ENCODE results near the gene ZNF831. TPM values are rescaled to one million over a fixed set of nuclear protein-coding genes. Genes with fewer than 3 reads are reported as not detected.

The ZNF831 gene
- total RNA-seq, 6 experiments from 2014 or later = 0.04 to 0.25 (median 0.07) TPM

- WGBS (ENCODE audit: insufficient coverage, low coverage, low lambda C conversion rate, missing lambda C conversion rate) = 55% methylated on average over 10 of the region's 10 CpGs
- TF ChIP-seq, protein P1, sequence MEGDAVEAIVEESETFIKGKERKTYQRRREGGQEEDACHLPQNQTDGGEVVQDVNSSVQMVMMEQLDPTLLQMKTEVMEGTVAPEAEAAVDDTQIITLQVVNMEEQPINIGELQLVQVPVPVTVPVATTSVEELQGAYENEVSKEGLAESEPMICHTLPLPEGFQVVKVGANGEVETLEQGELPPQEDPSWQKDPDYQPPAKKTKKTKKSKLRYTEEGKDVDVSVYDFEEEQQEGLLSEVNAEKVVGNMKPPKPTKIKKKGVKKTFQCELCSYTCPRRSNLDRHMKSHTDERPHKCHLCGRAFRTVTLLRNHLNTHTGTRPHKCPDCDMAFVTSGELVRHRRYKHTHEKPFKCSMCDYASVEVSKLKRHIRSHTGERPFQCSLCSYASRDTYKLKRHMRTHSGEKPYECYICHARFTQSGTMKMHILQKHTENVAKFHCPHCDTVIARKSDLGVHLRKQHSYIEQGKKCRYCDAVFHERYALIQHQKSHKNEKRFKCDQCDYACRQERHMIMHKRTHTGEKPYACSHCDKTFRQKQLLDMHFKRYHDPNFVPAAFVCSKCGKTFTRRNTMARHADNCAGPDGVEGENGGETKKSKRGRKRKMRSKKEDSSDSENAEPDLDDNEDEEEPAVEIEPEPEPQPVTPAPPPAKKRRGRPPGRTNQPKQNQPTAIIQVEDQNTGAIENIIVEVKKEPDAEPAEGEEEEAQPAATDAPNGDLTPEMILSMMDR (IDR thresholded peaks at IDR 0.05) = no peak
- TF ChIP-seq POLR2A (IDR thresholded peaks at IDR 0.05) = no peak
- no peak overlapping the region for H3K4me3 ChIP-seq
- H3K9me3 ChIP-seq = no peaks in the 10 kb centered on the region
- ATAC-seq (no peak), DNase-seq (no peak)
- intact Hi-C loops (cut with DNase I) = no loop called here
- H3K27me3 ChIP-seq = no peaks in the 10 kb centered on the region
- H3K27ac ChIP-seq = no peak overlapping the region
- H3K36me3 ChIP-seq = no peaks in the 10 kb centered on the region
- H3K4me1 ChIP-seq = no peaks in the 10 kb centered on the region
Measured at GRCh38 chr20:59123678-59124255, 39.9 kb upstream of the ZNF831 start.

- intact Hi-C loops (cut with DNase I) = no loop called here
- Histone ChIP-seq H3K36me3 (no peaks in the 10 kb centered on the region), H3K4me3 (no peak overlapping the region)
Measured at GRCh38 chr20:59124296-59125029, 39.2 kb upstream of the ZNF831 start.

GRCh38 chr20:59125332-59125731 lies 38.3 kb upstream of the ZNF831 start:
- Histone ChIP-seq H3K4me3 (no peak overlapping the region), H3K27me3 (no peaks in the 10 kb centered on the region), H3K9me3 (no peaks in the 10 kb centered on the region), H3K36me3 (no peaks in the 10 kb centered on the region), H3K4me1 (no peaks in the 10 kb centered on the region), H3K27ac (no peak overlapping the region)
- DNase-seq (no peak), ATAC-seq (no peak)
- WGBS (ENCODE audit: insufficient coverage, low coverage, low lambda C conversion rate, missing lambda C conversion rate) = 80% methylated on average over 7 of the region's 7 CpGs
- TF ChIP-seq POLR2A (IDR thresholded peaks at IDR 0.05) = no peak
- TF ChIP-seq, protein P1 (IDR thresholded peaks at IDR 0.05) = no peak
- intact Hi-C loops (cut with DNase I) = no loop called here

More at GRCh38 chr20:59124296-59125029, 39.2 kb upstream of the ZNF831 start:
- TF ChIP-seq, protein P1 (IDR thresholded peaks at IDR 0.05) = no peak
- TF ChIP-seq POLR2A (IDR thresholded peaks at IDR 0.05) = no peak
- Histone ChIP-seq H3K27me3 (no peaks in the 10 kb centered on the region), H3K4me1 (no peaks in the 10 kb centered on the region), H3K27ac (no peak overlapping the region), H3K9me3 (no peaks in the 10 kb centered on the region)
- WGBS (ENCODE audit: insufficient coverage, low coverage, low lambda C conversion rate, missing lambda C conversion rate) = 68% methylated on average over 7 of the region's 15 CpGs
- DNase-seq (no peak), ATAC-seq (no peak)

DNA sequence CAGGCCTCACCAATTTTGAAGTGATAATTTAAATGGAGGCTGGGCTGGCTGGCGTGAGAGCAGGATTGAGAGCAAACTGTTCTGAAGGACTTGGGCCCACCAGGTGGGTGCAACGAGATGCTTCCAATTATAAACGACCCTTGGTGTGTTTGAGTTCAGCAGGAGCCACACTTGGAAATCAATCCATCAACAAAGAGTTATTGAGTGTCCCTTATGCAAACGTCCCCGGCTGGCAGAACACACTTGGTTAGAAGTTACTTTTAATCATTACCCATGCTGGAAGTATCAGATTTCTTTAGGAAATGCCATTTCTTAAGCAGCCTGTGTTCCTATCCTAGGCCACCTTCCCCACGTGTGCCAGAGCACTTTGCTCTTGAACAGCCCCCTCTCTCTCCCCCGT lies 37.8 kb upstream of the ZNF831 start:
- ATAC-seq = no peak
- DNase-seq = no peak
- H3K36me3 ChIP-seq = no peaks in the 10 kb centered on the region
- intact Hi-C loops (cut with DNase I) = no loop called here
- TF ChIP-seq POLR2A (IDR thresholded peaks at IDR 0.05) = no peak
- TF ChIP-seq, protein P1 (IDR thresholded peaks at IDR 0.05) = no peak
- H3K27me3 ChIP-seq = no peaks in the 10 kb centered on the region
- 37% methylated on average over 5 of the region's 7 CpGs for WGBS (ENCODE audit: insufficient coverage, low coverage, low lambda C conversion rate, missing lambda C conversion rate)
- H3K9me3 ChIP-seq = no peaks in the 10 kb centered on the region
- no peak overlapping the region for H3K4me3 ChIP-seq
- no peak overlapping the region for H3K27ac ChIP-seq
- H3K4me1 ChIP-seq = no peaks in the 10 kb centered on the region
